Measurements from ENCODE around the gene HMGA1. TPM values are rescaled to one million over a fixed set of nuclear protein-coding genes. Genes with fewer than 3 reads are reported as not detected.

HMGA1 gene, protein sequence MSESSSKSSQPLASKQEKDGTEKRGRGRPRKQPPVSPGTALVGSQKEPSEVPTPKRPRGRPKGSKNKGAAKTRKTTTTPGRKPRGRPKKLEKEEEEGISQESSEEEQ
- 100 to 1,000 TPM; 803 to 814 TPM for total RNA-seq

- Mint-ChIP-seq H3K27me3 (peaks cover 4% of the 10 kb centered on the region), H3K36me3 (peaks cover 30% of the 10 kb centered on the region), H3K4me3 (peak within 1 kb of the TSS; percentile 89), H3K4me1 (peaks cover 41% of the 10 kb centered on the region), H3K27ac (peak within 1 kb of the TSS; percentile 97), H3K9me3 (no peaks in the 10 kb centered on the region)
- DNase-seq = peak; percentile 90
These were observed at the start of gene HMGA1 for GRCh38 chr6:34236443-34237315. Gene HMGA1, plus strand, starts transcription at chr6:34236873. Its CDS starts 3,908 bp downstream, at chr6:34240781.

DNA sequence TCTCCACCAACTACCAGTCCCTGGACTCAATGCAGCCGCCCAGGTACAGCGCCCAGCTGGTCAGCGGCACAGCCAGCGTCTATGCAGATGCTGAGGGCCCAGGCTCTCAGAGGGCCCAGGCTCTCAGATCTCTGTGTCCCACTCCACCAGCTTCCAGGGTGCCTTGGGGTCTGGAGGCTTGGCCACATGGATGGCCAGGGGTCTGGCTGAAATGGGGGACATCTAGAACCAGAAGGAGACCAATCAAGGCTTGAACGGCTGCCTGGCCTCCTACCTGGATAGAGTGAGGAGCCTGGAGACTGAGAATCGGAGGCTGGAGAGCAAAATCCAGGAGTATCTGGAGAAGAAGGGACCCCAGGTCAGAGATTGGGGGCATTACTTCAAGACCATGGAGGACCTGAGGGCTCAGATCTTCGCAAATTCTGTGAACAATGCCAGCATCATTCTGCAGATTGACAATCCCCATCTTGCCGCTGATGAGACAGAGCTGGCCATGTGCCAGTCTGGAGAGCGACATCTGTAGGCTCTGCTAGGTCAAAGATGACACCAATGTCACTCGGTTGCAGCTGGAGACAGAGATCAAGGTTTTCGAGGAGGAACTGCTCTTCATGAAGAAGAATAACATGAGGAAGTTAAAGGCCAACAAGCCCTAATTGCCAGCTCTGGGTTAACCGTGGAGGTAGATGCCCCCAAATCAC, 46.7 kb upstream of the HMGA1 start:
- H3K27me3 Mint-ChIP-seq = no peaks in the 10 kb centered on the region
- H3K4me3 Mint-ChIP-seq = no peak overlapping the region
- DNase-seq = peak; percentile 32
- H3K27ac Mint-ChIP-seq = no peak overlapping the region
- H3K4me1 Mint-ChIP-seq = peaks cover 11% of the 10 kb centered on the region
- no peaks in the 10 kb centered on the region for H3K36me3 Mint-ChIP-seq
- H3K9me3 Mint-ChIP-seq = no peaks in the 10 kb centered on the region

DNA sequence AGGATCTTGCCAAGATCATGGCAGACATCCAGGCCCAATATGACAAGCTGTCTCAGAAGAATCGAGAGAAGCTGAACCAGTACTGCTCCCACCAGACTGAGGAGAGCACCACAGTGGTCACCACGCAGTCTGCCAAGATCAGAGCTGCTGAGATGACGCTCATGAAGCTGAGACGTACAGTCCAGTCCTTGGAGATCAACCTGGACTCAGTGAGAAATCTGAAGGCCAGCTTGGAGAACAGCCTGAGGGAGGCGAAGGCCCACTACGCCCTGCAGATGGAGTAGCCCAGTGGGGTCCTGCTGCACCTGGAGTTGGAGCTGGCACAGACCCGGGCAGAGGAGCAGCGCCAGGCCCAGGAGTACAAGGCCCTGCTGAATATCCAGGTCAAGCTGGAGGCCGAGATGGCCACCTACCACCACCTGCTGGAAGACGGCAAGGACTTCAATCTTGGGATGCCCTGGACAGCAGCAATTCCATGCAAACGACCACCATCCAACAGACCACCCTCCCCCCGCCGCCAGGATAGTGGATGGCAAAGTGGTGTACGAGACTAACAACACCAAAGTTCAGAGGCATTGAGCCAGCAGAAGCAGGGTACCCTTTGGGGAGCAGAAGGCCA, 46.1 kb upstream of the HMGA1 start:
- no peaks in the 10 kb centered on the region for H3K36me3 Mint-ChIP-seq
- H3K27me3 Mint-ChIP-seq = no peaks in the 10 kb centered on the region
- peaks cover 11% of the 10 kb centered on the region for H3K4me1 Mint-ChIP-seq
- H3K27ac Mint-ChIP-seq = no peak overlapping the region
- H3K9me3 Mint-ChIP-seq = no peaks in the 10 kb centered on the region
- H3K4me3 Mint-ChIP-seq = no peak overlapping the region
- DNase-seq = no peak

GRCh38 chr6:34194772-34195171, 41.9 kb upstream of the HMGA1 start:
- Mint-ChIP-seq H3K4me3 (no peak overlapping the region), H3K9me3 (no peaks in the 10 kb centered on the region), H3K4me1 (peaks cover 12% of the 10 kb centered on the region), H3K27me3 (no peaks in the 10 kb centered on the region), H3K36me3 (no peaks in the 10 kb centered on the region), H3K27ac (no peak overlapping the region)
- DNase-seq = no peak

DNA sequence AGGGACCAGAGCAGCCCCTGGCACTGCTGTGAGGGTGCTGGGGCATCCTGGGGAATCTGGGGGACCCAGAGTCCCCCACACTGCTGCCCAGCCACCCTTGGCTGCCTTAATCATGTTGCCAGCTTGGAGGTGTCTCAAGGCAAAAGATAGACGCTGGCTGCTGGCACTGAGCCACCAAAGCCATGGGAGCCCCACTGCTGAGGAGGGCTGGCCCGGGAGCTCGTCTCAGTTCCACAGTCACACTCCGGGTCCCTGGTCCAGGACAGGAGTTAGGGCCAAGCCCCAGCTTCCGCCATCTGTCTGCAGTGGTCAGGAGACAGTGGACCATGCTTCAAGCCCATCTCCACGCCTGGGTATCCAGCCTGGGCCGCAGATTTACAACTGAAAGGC, 41.0 kb upstream of the HMGA1 start:
- Mint-ChIP-seq H3K36me3 (no peaks in the 10 kb centered on the region), H3K27me3 (no peaks in the 10 kb centered on the region), H3K9me3 (no peaks in the 10 kb centered on the region), H3K4me3 (no peak overlapping the region), H3K4me1 (peaks cover 7% of the 10 kb centered on the region), H3K27ac (no peak overlapping the region)
- no peak for DNase-seq

- peaks cover 7% of the 10 kb centered on the region for H3K4me1 Mint-ChIP-seq
- H3K36me3 Mint-ChIP-seq = no peaks in the 10 kb centered on the region
- no peaks in the 10 kb centered on the region for H3K9me3 Mint-ChIP-seq
- H3K27ac Mint-ChIP-seq = peak overlapping the region; percentile 37
- peak; percentile 88 for DNase-seq
- no peaks in the 10 kb centered on the region for H3K27me3 Mint-ChIP-seq
- H3K4me3 Mint-ChIP-seq = peak overlapping the region; percentile 78
These were observed 40.4 kb upstream of the HMGA1 start for GRCh38 chr6:34196116-34196832.

DNA sequence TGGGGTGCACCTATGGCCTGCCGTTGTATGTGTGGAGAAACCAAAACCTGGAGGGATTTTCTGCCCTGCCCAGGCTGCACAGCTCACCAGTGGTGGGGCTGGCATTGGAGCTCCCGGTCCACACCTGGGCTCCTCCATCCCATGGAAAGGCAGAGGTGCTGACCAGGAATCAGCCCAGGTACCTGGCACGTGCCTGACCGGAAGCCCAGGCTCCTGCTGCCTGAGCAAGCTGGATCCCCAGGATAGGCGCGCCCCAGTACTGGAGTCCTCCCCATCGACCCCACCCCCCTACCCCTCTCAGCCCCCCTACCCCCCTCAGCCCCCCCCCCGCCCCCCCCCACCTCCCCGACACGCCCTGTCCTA, 39.9 kb upstream of the HMGA1 start:
- Mint-ChIP-seq H3K4me3 (peak overlapping the region; percentile 78), H3K9me3 (no peaks in the 10 kb centered on the region), H3K27ac (peak overlapping the region; percentile 37), H3K4me1 (peaks cover 7% of the 10 kb centered on the region), H3K27me3 (no peaks in the 10 kb centered on the region), H3K36me3 (no peaks in the 10 kb centered on the region)
- no peak for DNase-seq

DNA sequence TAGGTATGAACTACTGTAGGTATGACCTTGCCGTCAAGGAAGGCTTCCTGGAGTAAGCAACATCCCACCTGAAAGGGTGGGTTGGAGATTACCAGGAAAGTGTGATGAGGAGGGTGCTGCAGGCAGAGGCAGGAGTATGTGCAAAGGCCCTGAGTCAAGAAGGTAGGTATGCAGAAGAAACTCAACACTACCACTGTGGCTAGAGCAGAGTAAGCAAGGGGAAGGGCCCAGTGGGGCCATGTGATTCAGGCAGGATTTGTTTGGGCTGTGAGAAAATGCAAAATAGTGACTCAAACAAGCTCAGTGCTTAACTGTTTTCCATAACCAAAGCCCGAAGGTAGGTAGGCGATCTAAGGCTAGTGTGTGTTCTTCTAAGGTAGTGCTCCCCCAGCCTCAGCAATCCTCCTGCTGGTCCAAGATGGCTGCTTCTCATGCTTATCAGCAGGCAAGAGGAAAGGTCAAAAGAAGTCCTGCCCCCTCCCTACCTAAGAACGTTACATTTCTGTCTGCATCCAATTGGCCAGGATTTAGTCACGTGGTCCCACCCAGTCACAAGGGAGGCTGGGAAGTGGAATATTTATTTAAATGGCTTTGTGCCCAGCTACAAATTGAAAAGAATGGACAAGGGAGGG, 36.2 kb upstream of the HMGA1 start:
- Mint-ChIP-seq H3K27me3 (no peaks in the 10 kb centered on the region), H3K4me3 (no peak overlapping the region), H3K9me3 (no peaks in the 10 kb centered on the region), H3K4me1 (peaks cover 7% of the 10 kb centered on the region), H3K36me3 (no peaks in the 10 kb centered on the region), H3K27ac (no peak overlapping the region)
- DNase-seq = no peak

GRCh38 chr6:34201455-34202107, 35.1 kb upstream of the HMGA1 start:
- Mint-ChIP-seq H3K27me3 (no peaks in the 10 kb centered on the region), H3K9me3 (no peaks in the 10 kb centered on the region), H3K4me3 (no peak overlapping the region), H3K4me1 (peaks cover 6% of the 10 kb centered on the region), H3K36me3 (no peaks in the 10 kb centered on the region), H3K27ac (no peak overlapping the region)
- DNase-seq = no peak

- H3K27ac Mint-ChIP-seq = no peak overlapping the region
- H3K27me3 Mint-ChIP-seq = no peaks in the 10 kb centered on the region
- no peaks in the 10 kb centered on the region for H3K36me3 Mint-ChIP-seq
- no peak overlapping the region for H3K4me3 Mint-ChIP-seq
- H3K9me3 Mint-ChIP-seq = no peaks in the 10 kb centered on the region
- peaks cover 10% of the 10 kb centered on the region for H3K4me1 Mint-ChIP-seq
- no peak for DNase-seq
These were observed 34.1 kb upstream of the HMGA1 start for GRCh38 chr6:34202329-34203201.

DNA sequence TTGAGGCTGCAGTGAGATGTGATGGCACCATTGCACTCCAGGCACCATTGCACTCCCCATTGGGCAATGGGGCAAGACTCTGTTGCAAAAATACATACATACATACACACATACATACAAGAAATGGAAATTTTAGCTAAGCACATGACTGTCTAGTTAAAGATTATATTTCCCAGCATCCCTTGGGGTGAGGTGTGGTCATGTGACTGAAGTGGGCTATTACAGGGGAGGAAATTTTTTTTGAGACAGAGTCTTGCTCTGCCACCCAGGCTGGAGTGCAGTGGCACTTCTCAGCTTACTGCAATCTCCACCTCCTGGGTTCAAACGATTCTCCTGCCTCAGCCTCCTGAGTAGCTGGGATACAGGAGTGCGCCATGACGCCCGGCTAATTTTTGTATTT, 32.0 kb upstream of the HMGA1 start:
- H3K27ac Mint-ChIP-seq = no peak overlapping the region
- peaks cover 19% of the 10 kb centered on the region for H3K4me1 Mint-ChIP-seq
- H3K9me3 Mint-ChIP-seq = no peaks in the 10 kb centered on the region
- no peaks in the 10 kb centered on the region for H3K36me3 Mint-ChIP-seq
- DNase-seq = no peak
- no peaks in the 10 kb centered on the region for H3K27me3 Mint-ChIP-seq
- H3K4me3 Mint-ChIP-seq = no peak overlapping the region

DNA sequence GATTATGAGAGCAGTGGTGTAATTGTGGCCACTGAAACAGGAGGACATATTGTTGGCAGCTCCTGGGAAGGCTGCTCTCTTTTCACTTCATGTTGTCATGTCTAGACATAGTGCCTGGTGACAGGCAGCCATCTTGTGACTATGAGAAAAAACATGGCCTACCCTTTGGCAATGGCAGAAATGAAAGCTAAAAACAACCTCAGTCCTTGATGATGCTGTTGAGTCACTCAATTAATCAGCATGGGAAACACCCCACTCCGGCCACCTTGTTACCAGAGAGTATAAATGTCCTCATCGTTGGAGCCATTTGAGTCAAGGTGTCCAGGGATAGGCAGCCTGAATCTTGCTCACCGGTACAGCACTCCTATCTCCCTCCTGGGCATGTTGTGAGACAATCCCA, 31.2 kb upstream of the HMGA1 start:
- H3K27ac Mint-ChIP-seq = no peak overlapping the region
- no peak for DNase-seq
- peaks cover 17% of the 10 kb centered on the region for H3K4me1 Mint-ChIP-seq
- H3K36me3 Mint-ChIP-seq = no peaks in the 10 kb centered on the region
- H3K4me3 Mint-ChIP-seq = no peak overlapping the region
- H3K9me3 Mint-ChIP-seq = no peaks in the 10 kb centered on the region
- H3K27me3 Mint-ChIP-seq = no peaks in the 10 kb centered on the region

- Mint-ChIP-seq H3K9me3 (no peaks in the 10 kb centered on the region), H3K4me3 (no peak overlapping the region), H3K27ac (no peak overlapping the region), H3K27me3 (no peaks in the 10 kb centered on the region), H3K36me3 (no peaks in the 10 kb centered on the region), H3K4me1 (peaks cover 15% of the 10 kb centered on the region)
- no peak for DNase-seq
These were observed 30.8 kb upstream of the HMGA1 start for GRCh38 chr6:34205916-34206315.
